CD14-positive monocyte (primary cell): Measurements from ENCODE around the gene SLC6A12. TPM values are rescaled to one million over a fixed set of nuclear protein-coding genes. Genes with fewer than 3 reads are reported as not detected.

ENCODE experiments used
- DNase-seq, 3 donors: peaks; one replicate each; pipeline ENCODE4 v3.0.0-alpha.2; 2011 to 2022
- H2AFZ ChIP-seq: 2 replicates; pipeline ENCODE4 v1.6.0; 2012; ENCODE audit warnings: mild to moderate bottlenecking, low read depth, low read length, inconsistent platforms; ENCODE audit not compliant: insufficient read depth, poor library complexity, severe bottlenecking
- H3K27ac ChIP-seq, 2 donors: 1 replicate in 1 of 2; 2 replicates in 1 of 2; pipeline ENCODE4 v1.5.1; 2012 to 2013; ENCODE audit warnings: low read length in 2 of 2, control low read depth in 1 of 2, inconsistent platforms in 1 of 2, low read depth in 1 of 2, mild to moderate bottlenecking in 1 of 2
- H3K27me3 ChIP-seq, 2 donors: one replicate each; pipeline versions ENCODE4 v1.6.0 to v1.6.1; 2011 to 2013; ENCODE audit warnings: low read length in 2 of 2; ENCODE audit not compliant: control insufficient read depth in 2 of 2, insufficient read depth in 2 of 2
- H3K36me3 ChIP-seq, 2 donors: replicated peaks in 1 of 2; 1 replicate in 1 of 2; 2 replicates in 1 of 2; pipeline versions ENCODE4 v1.5.1 to v1.6.1; 2012 to 2013; ENCODE audit warnings: low read length in 2 of 2, control low read depth in 1 of 2, inconsistent platforms in 1 of 2, mild to moderate bottlenecking in 1 of 2; ENCODE audit not compliant: insufficient read depth in 2 of 2, control insufficient read depth in 1 of 2
- H3K4me1 ChIP-seq, 2 donors: 1 replicate in 1 of 2; 2 replicates in 1 of 2; pipeline versions ENCODE4 v1.5.1 to v1.6.1; 2012 to 2013; ENCODE audit warnings: low read length in 2 of 2, control low read depth in 1 of 2, inconsistent platforms in 1 of 2, mild to moderate bottlenecking in 1 of 2, moderate library complexity in 1 of 2; ENCODE audit not compliant: insufficient read depth in 2 of 2, control insufficient read depth in 1 of 2
- H3K4me2 ChIP-seq: replicated peaks from 2 replicates; pipeline ENCODE3; 2012; ENCODE audit warnings: low read length, moderate library complexity, mild to moderate bottlenecking; ENCODE audit not compliant: poor library complexity, severe bottlenecking; ENCODE audit errors: extremely low read depth
- H3K4me3 ChIP-seq, 3 experiments: fragments of 200-600 bp in 1 of 3; sonication (generic) in 1 of 3; replicated peaks in 1 of 3; 1 replicate in 2 of 3; 2 replicates in 1 of 3; pipeline ENCODE4 v1.5.1; 2011 to 2013; ENCODE audit warnings: low read length in 3 of 3, mild to moderate bottlenecking in 3 of 3, control low read depth in 2 of 3, low read depth in 2 of 3, inconsistent platforms in 1 of 3, moderate library complexity in 1 of 3
- H3K79me2 ChIP-seq: 2 replicates; pipeline ENCODE4 v1.6.0; 2012; ENCODE audit warnings: mild to moderate bottlenecking, control low read depth, inconsistent platforms, low read length, moderate library complexity; ENCODE audit not compliant: insufficient read depth
- H3K9ac ChIP-seq: 2 replicates; pipeline ENCODE4 v1.6.0; 2017; ENCODE audit warnings: low read length, mild to moderate bottlenecking; ENCODE audit not compliant: insufficient read depth, poor library complexity, severe bottlenecking
- H3K9me3 ChIP-seq, 2 donors: replicated peaks in 1 of 2; 1 replicate in 1 of 2; 2 replicates in 1 of 2; pipeline versions ENCODE4 v1.5.1 to v1.6.1; 2012 to 2013; ENCODE audit warnings: low read length in 2 of 2, control low read depth in 1 of 2; ENCODE audit not compliant: control insufficient read depth in 1 of 2, insufficient read depth in 1 of 2
- H4K20me1 ChIP-seq: 2 replicates; pipeline ENCODE4 v1.6.0; 2012; ENCODE audit warnings: mild to moderate bottlenecking, low read length, control low read depth, moderate library complexity; ENCODE audit not compliant: insufficient read depth
- H3K27ac Mint-ChIP-seq, 7 donors: one replicate each; pipeline ENCODE4 v1.8.0; 2020; ENCODE audit warnings: mild to moderate bottlenecking in 7 of 7, mixed read lengths in 7 of 7, moderate library complexity in 6 of 7, inconsistent platforms in 2 of 7
- H3K27me3 Mint-ChIP-seq, 3 donors: one replicate each; pipeline ENCODE4 v1.8.0; 2021 to 2022; ENCODE audit warnings: low read depth in 3 of 3, mild to moderate bottlenecking in 3 of 3, mixed read lengths in 3 of 3, moderate library complexity in 3 of 3, inconsistent platforms in 1 of 3
- H3K36me3 Mint-ChIP-seq, 2 donors: one replicate each; pipeline ENCODE4 v1.8.0; 2020; ENCODE audit warnings: mixed read lengths in 2 of 2, inconsistent platforms in 1 of 2, mild to moderate bottlenecking in 1 of 2
- H3K4me1 Mint-ChIP-seq: one replicate; pipeline ENCODE4 v1.8.0; 2020; ENCODE audit warnings: mild to moderate bottlenecking, mixed read lengths
- H3K4me3 Mint-ChIP-seq, 2 donors: one replicate each; pipeline ENCODE4 v1.8.0; 2020; ENCODE audit warnings: mild to moderate bottlenecking in 2 of 2, mixed read lengths in 2 of 2, moderate library complexity in 1 of 2
- H3K9me3 Mint-ChIP-seq, 7 donors: one replicate each; pipeline ENCODE4 v1.8.0; 2020 to 2022; ENCODE audit warnings: mixed read lengths in 7 of 7, mild to moderate bottlenecking in 6 of 7, moderate library complexity in 6 of 7, inconsistent platforms in 2 of 7
- WGBS: methylation state at CpG from one replicate; pipeline ENCODE4 v1.1.5; 2013; ENCODE audit warnings: missing lambda C conversion rate; ENCODE audit not compliant: insufficient coverage; 5-methylcytosine and 5-hydroxymethylcytosine counted together
- intact Hi-C, 2 donors: fragments of 100-400 bp; cut with micrococcal nuclease; formaldehyde crosslinking; loops; one replicate each; pipeline versions ENCODE4 v1.15.0 to v1.15.1; 2023
- polyA plus RNA-seq, 3 donors: library from polyadenylated mRNA; depleted of rRNA in 1 of 3; unstranded in 2 of 3; stranded (reverse) in 1 of 3; fragments of 300-500 nt in 2 of 3; fragments of >200 nt in 1 of 3; fragmentation: Illumina TruSeq in 2 of 3; gene quantifications; 1 replicate in 2 of 3; 2 replicates in 1 of 3; pipeline ENCODE4 v1.2.3, GENCODE V29; 2012 to 2021
- TF ChIP-seq, protein P1 (sequence below): fragments of 200-600 bp; IDR thresholded peaks from one replicate; pipeline ENCODE4 v1.8.0; 2022; ENCODE audit warnings: antibody characterized with exemption, mild to moderate bottlenecking

SLC6A12 gene
- polyA plus RNA-seq, 3 donors = 5.7 to 8.3 (median 8.0) TPM

DNA sequence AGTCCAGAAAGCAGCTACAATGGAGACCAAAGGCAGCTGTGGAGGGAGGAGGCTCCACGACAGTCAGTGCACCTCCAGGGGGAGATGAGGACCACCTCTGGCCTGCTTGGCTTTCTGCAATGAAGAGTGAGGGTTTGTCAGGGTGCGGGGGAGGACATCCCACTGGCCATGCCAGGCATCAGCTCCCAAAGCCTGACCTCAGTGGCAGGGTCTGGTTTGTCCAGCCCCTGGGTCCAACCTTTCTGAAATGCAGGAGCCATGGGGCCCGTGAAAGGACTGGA, 35.2 kb downstream of the SLC6A12 start:
- Mint-ChIP-seq H3K9me3 (peaks cover 0 to 2% (median 0%) of the 10 kb centered on the region in 7 donors), H3K27me3 (peaks cover under 1 to 13% (median 4%) of the 10 kb centered on the region in 3 donors), H3K27ac (no peak overlapping the region), H3K36me3 (no peaks in the 10 kb centered on the region), H3K4me3 (no peak overlapping the region), H3K4me1 (peaks cover 22% of the 10 kb centered on the region)
- H3K27me3 ChIP-seq = no peaks in the 10 kb centered on the region
- H3K4me2 ChIP-seq = no peak overlapping the region
- H2AFZ ChIP-seq = no peak overlapping the region
- intact Hi-C loops = no loop called here
- no peak overlapping the region for H3K4me3 ChIP-seq
- DNase-seq = no peak
- H4K20me1 ChIP-seq = no peaks in the 10 kb centered on the region
- no peaks in the 10 kb centered on the region for H3K79me2 ChIP-seq
- no peaks in the 10 kb centered on the region for H3K36me3 ChIP-seq
- no peak overlapping the region for H3K9ac ChIP-seq
- H3K27ac ChIP-seq = no peak overlapping the region
- H3K4me1 ChIP-seq = peaks cover 23 to 33% of the 10 kb centered on the region in 2 donors
- 79% methylated on average over 3 of the region's 3 CpGs for WGBS
- H3K9me3 ChIP-seq = no peaks in the 10 kb centered on the region
- TF ChIP-seq, protein P1, sequence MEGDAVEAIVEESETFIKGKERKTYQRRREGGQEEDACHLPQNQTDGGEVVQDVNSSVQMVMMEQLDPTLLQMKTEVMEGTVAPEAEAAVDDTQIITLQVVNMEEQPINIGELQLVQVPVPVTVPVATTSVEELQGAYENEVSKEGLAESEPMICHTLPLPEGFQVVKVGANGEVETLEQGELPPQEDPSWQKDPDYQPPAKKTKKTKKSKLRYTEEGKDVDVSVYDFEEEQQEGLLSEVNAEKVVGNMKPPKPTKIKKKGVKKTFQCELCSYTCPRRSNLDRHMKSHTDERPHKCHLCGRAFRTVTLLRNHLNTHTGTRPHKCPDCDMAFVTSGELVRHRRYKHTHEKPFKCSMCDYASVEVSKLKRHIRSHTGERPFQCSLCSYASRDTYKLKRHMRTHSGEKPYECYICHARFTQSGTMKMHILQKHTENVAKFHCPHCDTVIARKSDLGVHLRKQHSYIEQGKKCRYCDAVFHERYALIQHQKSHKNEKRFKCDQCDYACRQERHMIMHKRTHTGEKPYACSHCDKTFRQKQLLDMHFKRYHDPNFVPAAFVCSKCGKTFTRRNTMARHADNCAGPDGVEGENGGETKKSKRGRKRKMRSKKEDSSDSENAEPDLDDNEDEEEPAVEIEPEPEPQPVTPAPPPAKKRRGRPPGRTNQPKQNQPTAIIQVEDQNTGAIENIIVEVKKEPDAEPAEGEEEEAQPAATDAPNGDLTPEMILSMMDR = no peak

DNA sequence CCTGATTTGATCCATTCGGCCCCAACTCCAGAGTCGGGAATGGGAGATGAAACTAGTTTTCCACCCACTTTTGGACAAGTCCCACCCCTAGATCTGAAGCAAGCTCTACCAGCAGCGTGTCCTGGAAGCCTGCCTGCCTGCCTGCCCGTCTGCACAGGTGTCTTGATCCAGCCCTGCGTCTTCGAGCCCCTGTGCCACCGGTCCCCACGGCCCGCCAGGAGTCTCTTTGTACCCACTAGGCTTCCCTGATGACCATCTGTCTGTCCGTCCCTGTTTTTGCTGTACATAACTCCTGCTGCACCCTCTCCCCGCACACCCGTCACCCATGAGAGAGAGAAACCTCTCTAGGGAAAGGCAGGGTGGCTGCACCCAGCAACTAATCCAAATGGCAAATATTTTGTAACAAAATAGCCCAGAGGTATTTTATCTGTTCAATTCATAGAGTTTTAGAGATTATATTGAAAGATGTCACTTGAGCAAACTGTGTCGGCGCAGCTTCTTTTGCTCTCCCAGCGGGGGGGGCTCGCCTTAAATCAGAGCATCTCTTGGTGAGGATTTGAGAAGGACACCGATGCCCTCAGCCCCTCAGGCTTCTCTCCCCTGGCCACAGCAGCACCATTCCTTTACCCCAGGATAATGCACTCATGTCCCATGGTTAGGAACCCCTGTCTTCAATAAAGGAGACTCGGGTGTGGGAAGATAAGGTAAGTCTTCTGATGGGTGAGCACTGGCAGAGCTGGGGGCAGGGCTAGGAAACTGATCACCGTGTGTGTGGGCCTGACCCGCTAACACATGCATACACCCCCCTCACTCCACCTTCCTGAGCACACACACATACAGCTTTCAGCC, 35.8 kb downstream of the SLC6A12 start:
- peak overlapping the region in 2 of 7 donors; percentile 8 to 78 for H3K27ac Mint-ChIP-seq
- WGBS = 98% methylated on average over 13 of the region's 20 CpGs
- H3K4me1 ChIP-seq = peaks cover 26 to 36% of the 10 kb centered on the region in 2 donors
- H3K27me3 Mint-ChIP-seq = peaks cover 4 to 11% (median 4%) of the 10 kb centered on the region in 3 donors
- H3K36me3 ChIP-seq = no peaks in the 10 kb centered on the region
- no peaks in the 10 kb centered on the region for H3K9me3 ChIP-seq
- no peak overlapping the region for H3K9ac ChIP-seq
- no peak overlapping the region for H3K4me3 Mint-ChIP-seq
- H3K4me3 ChIP-seq = no peak overlapping the region
- intact Hi-C loops = no loop called here
- no peak overlapping the region for H3K27ac ChIP-seq
- H4K20me1 ChIP-seq = no peaks in the 10 kb centered on the region
- H3K4me1 Mint-ChIP-seq = peaks cover 28% of the 10 kb centered on the region
- no peak overlapping the region for H2AFZ ChIP-seq
- H3K4me2 ChIP-seq = no peak overlapping the region
- H3K36me3 Mint-ChIP-seq = no peaks in the 10 kb centered on the region
- no peak for DNase-seq
- H3K27me3 ChIP-seq = no peaks in the 10 kb centered on the region
- H3K79me2 ChIP-seq = no peaks in the 10 kb centered on the region
- H3K9me3 Mint-ChIP-seq = peaks cover 0 to 2% (median 0%) of the 10 kb centered on the region in 7 donors
- TF ChIP-seq, protein P1 = no peak
